Astrocyte (in vitro differentiated cells and primary cell): ENCODE data around the gene KCNQ1OT1. TPM values are rescaled to one million over a fixed set of nuclear protein-coding genes. Genes with fewer than 3 reads are reported as not detected.

Experiments used
- DNase-seq: peaks from one replicate; pipeline ENCODE4 v3.0.0-alpha.2; 2010; ENCODE audit warnings: low read depth
- FAIRE-seq: peaks from 2 replicates; lab custom pipeline; 2011; peaks lifted over from hg19 to GRCh38; lab: Jason Lieb, UNC
- H2AFZ ChIP-seq: 2 replicates; pipeline ENCODE4 v1.6.0; 2012; ENCODE audit warnings: low read depth, low read length, inconsistent platforms
- H3K27ac ChIP-seq: 2 replicates; pipeline ENCODE4 v1.5.1; 2011; ENCODE audit warnings: low read depth, low read length, inconsistent platforms
- H3K27me3 ChIP-seq: 2 replicates; pipeline ENCODE4 v1.6.0; 2011; ENCODE audit warnings: low read length, inconsistent platforms; ENCODE audit not compliant: insufficient read depth
- H3K36me3 ChIP-seq: 2 replicates; pipeline ENCODE4 v1.5.1; 2011; ENCODE audit warnings: low read length, inconsistent platforms; ENCODE audit not compliant: insufficient read depth
- H3K4me1 ChIP-seq: 2 replicates; pipeline ENCODE4 v1.5.1; 2011; ENCODE audit warnings: low read length, inconsistent platforms; ENCODE audit not compliant: insufficient read depth
- H3K4me2 ChIP-seq: 2 replicates; pipeline ENCODE4 v1.6.0; 2012; ENCODE audit warnings: low read length, inconsistent platforms
- H3K4me3 ChIP-seq: 2 replicates; pipeline ENCODE4 v1.5.1; 2011; ENCODE audit warnings: low read depth, mild to moderate bottlenecking, low read length, inconsistent platforms; ENCODE audit not compliant: insufficient read depth
- H3K79me2 ChIP-seq: 2 replicates; pipeline ENCODE4 v1.6.0; 2012; ENCODE audit warnings: mild to moderate bottlenecking, low read length, inconsistent platforms; ENCODE audit not compliant: insufficient read depth
- H3K9ac ChIP-seq: 2 replicates; pipeline ENCODE4 v1.6.0; 2012; ENCODE audit warnings: mild to moderate bottlenecking, low read length, inconsistent platforms
- H3K9me3 ChIP-seq: 2 replicates; pipeline ENCODE4 v1.5.1; 2012; ENCODE audit warnings: low read depth, mild to moderate bottlenecking, low read length, inconsistent platforms; ENCODE audit not compliant: insufficient read depth
- H4K20me1 ChIP-seq: 2 replicates; pipeline ENCODE4 v1.6.0; 2012; ENCODE audit warnings: low read length, inconsistent platforms; ENCODE audit not compliant: insufficient read depth
- H3K27ac Mint-ChIP-seq: one replicate; pipeline ENCODE4 v1.8.0; 2021; ENCODE audit warnings: mild to moderate bottlenecking, mixed read lengths; ENCODE audit not compliant: unreplicated experiment
- H3K27me3 Mint-ChIP-seq: one replicate; pipeline ENCODE4 v1.8.0; 2021; ENCODE audit warnings: low read depth, mixed read lengths; ENCODE audit not compliant: unreplicated experiment
- H3K36me3 Mint-ChIP-seq: one replicate; pipeline ENCODE4 v1.8.0; 2021; ENCODE audit warnings: low read depth, mixed read lengths; ENCODE audit not compliant: unreplicated experiment
- H3K4me1 Mint-ChIP-seq: one replicate; pipeline ENCODE4 v1.8.0; 2021; ENCODE audit warnings: low read depth, mixed read lengths; ENCODE audit not compliant: unreplicated experiment
- H3K4me3 Mint-ChIP-seq: one replicate; pipeline ENCODE4 v1.8.0; 2021; ENCODE audit warnings: mild to moderate bottlenecking, moderate library complexity, mixed read lengths; ENCODE audit not compliant: unreplicated experiment
- H3K9me3 Mint-ChIP-seq: one replicate; pipeline ENCODE4 v1.8.0; 2021; ENCODE audit warnings: mild to moderate bottlenecking, mixed read lengths; ENCODE audit not compliant: unreplicated experiment
- CTCF ChIP-seq: IDR thresholded peaks from 2 replicates; pipeline ENCODE4 v1.5.1; 2011; ENCODE audit warnings: low read depth, mild to moderate bottlenecking, inconsistent platforms, low read length, moderate library complexity; ENCODE audit not compliant: insufficient read depth
- EZH2 ChIP-seq: IDR thresholded peaks from 2 replicates; pipeline ENCODE4 v1.6.1; 2012; ENCODE audit warnings: mild to moderate bottlenecking, low read length, inconsistent platforms; ENCODE audit not compliant: insufficient read depth
- total RNA-seq: library from RNA; stranded (reverse); gene quantifications from 2 replicates; pipeline ENCODE4 v1.2.1, GENCODE V29; 2021

The KCNQ1OT1 gene
- total RNA-seq, 1 donor from 2014 or later: 2.5 TPM

GRCh38 chr11:2669634-2670469 lies 29.9 kb downstream of the KCNQ1OT1 start:
- peaks cover 11% of the 10 kb centered on the region for H3K4me1 Mint-ChIP-seq
- Histone ChIP-seq H3K4me1 (no peaks in the 10 kb centered on the region), H3K27ac (no peak overlapping the region), H3K4me3 (no peak overlapping the region), H3K4me2 (no peak overlapping the region), H3K36me3 (no peaks in the 10 kb centered on the region), H4K20me1 (peaks cover 89% of the 10 kb centered on the region), H3K9ac (no peak overlapping the region), H3K9me3 (no peaks in the 10 kb centered on the region), H3K27me3 (no peaks in the 10 kb centered on the region), H3K79me2 (peaks cover 29% of the 10 kb centered on the region), H2AFZ (no peak overlapping the region)
- H3K36me3 Mint-ChIP-seq: peaks cover 1% of the 10 kb centered on the region
- TF ChIP-seq CTCF (no peak), EZH2 (no peak)
- no peak overlapping the region for H3K27ac Mint-ChIP-seq
- no peak overlapping the region for H3K4me3 Mint-ChIP-seq
- H3K9me3 Mint-ChIP-seq: no peaks in the 10 kb centered on the region
- H3K27me3 Mint-ChIP-seq: peaks cover 3% of the 10 kb centered on the region
- no peak for DNase-seq
- no peak for FAIRE-seq

- Histone ChIP-seq H3K27me3 (no peaks in the 10 kb centered on the region), H3K36me3 (no peaks in the 10 kb centered on the region), H2AFZ (no peak overlapping the region), H3K9me3 (no peaks in the 10 kb centered on the region), H3K4me1 (no peaks in the 10 kb centered on the region), H3K4me3 (no peak overlapping the region), H3K79me2 (peaks cover 29% of the 10 kb centered on the region), H3K27ac (no peak overlapping the region), H4K20me1 (peaks cover 86% of the 10 kb centered on the region), H3K9ac (no peak overlapping the region), H3K4me2 (no peak overlapping the region)
- H3K9me3 Mint-ChIP-seq: no peaks in the 10 kb centered on the region
- DNase-seq: no peak
- H3K4me1 Mint-ChIP-seq: peaks cover 3% of the 10 kb centered on the region
- H3K27me3 Mint-ChIP-seq: peaks cover 8% of the 10 kb centered on the region
- no peak overlapping the region for H3K4me3 Mint-ChIP-seq
- peaks cover 6% of the 10 kb centered on the region for H3K36me3 Mint-ChIP-seq
- no peak for FAIRE-seq
- TF ChIP-seq EZH2 (no peak), CTCF (no peak)
- H3K27ac Mint-ChIP-seq: no peak overlapping the region
Observed at GRCh38 chr11:2668876-2669275, 30.9 kb downstream of the KCNQ1OT1 start.

- Histone ChIP-seq H3K4me1 (no peaks in the 10 kb centered on the region), H3K4me2 (no peak overlapping the region), H3K9ac (no peak overlapping the region), H2AFZ (no peak overlapping the region), H3K4me3 (no peak overlapping the region), H3K79me2 (peaks cover 19% of the 10 kb centered on the region), H3K27me3 (no peaks in the 10 kb centered on the region), H3K27ac (no peak overlapping the region), H4K20me1 (peaks cover 84% of the 10 kb centered on the region), H3K36me3 (no peaks in the 10 kb centered on the region), H3K9me3 (peaks cover 2% of the 10 kb centered on the region)
- Mint-ChIP-seq H3K4me1 (no peaks in the 10 kb centered on the region), H3K27me3 (peaks cover 8% of the 10 kb centered on the region), H3K36me3 (peaks cover 11% of the 10 kb centered on the region), H3K27ac (no peak overlapping the region), H3K4me3 (no peak overlapping the region), H3K9me3 (no peaks in the 10 kb centered on the region)
- no peak for FAIRE-seq
- DNase-seq: no peak
- TF ChIP-seq EZH2 (no peak), CTCF (no peak)
Observed at GRCh38 chr11:2667940-2668339, 31.9 kb downstream of the KCNQ1OT1 start.
